SIG-M5 (cell line): ENCODE data around the gene ME1.
"Not testable (repeated sequence)": the region's sequence is repeated elsewhere in the genome, so short reads cannot be mapped to it uniquely, and the experiment has no call there.

Experiments used
- DNase-seq: peaks from one replicate; lab custom pipeline; 2025; lab: John Stamatoyannopoulos, UW

Gene ME1

DNA sequence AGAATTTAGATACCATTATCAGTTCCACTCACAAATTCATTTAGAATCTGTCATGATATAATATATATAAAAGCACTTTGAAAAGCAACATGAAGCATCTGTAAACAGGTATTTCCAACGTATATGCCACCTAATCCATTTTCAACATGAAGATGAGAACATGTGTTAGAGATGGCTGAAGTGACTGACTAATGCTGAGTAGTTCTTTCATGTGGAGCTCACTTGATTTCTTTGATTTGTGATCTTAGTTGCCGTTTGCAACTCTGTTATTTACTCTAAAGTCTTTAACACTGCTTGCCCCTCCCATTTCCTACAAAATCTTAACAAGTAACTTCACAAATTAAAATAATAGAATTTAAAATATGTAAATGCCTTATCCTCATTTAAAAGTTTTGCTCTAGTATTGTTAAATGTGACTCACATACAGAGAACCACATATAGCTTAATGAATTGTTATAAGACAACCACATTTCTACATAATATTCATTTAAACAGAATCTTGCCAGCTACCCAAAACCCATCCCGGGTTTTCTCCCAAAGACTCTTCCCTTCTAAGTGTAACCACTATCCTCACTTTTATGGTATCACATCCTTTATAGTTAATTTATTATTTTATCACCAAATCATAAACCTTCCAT is 78.3 kb downstream of the ME1 start:
- no peak for DNase-seq

- DNase-seq = no peak
Observed at GRCh38 chr6:83343121-83343520, 87.7 kb downstream of the ME1 start.

DNA sequence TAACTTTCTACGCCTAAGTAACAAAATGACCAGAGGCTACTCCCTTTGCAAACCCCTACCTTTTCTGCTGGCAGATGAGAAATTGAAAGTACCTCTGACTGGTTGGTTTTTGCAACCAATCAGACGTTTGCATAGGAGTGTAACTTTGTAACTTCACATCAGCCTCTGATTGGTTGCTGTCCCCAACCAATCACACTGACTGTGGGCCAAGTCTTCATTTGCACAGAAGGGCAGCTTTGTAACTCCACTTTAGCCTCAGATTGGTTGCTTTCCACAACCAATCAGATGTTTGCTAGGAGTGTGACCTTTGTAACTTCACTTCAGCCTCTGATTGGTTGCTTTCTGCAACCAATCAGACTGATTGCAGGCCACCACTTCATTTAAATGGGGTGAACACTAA is 89.1 kb downstream of the ME1 start:
- no peak for DNase-seq

GRCh38 chr6:83333916-83334315 is 96.9 kb downstream of the ME1 start:
- DNase-seq = not testable (repeated sequence)

GRCh38 chr6:83333500-83333899 is 97.4 kb downstream of the ME1 start:
- no peak for DNase-seq

DNA sequence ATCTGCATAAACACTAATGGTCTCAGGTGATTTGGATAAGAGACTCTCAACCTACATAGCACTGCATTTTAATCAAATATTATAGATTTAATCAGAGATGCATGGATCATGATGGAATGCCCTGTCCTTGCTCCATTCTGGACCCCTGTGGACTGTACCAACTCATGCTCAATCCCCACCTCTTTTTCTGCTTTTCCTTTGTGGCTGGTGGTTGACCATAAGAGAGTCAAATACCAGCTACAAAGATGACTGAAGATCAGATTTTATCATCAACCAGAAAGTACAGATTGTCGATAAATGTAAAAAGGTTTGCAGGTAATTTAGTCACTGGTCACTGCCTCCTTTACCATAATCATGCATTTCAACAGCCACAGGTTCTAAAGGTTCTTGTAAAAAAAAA is 116.2 kb downstream of the ME1 start:
- no peak for DNase-seq

GRCh38 chr6:83313882-83314281 is 117.0 kb downstream of the ME1 start:
- DNase-seq = no peak

- no peak for DNase-seq
Observed at GRCh38 chr6:83311231-83311630, 119.6 kb downstream of the ME1 start.

- DNase-seq = no peak
Observed at GRCh38 chr6:83310046-83310445, 120.8 kb downstream of the ME1 start.

GRCh38 chr6:83309344-83309743 is 121.5 kb downstream of the ME1 start:
- no peak for DNase-seq

DNA sequence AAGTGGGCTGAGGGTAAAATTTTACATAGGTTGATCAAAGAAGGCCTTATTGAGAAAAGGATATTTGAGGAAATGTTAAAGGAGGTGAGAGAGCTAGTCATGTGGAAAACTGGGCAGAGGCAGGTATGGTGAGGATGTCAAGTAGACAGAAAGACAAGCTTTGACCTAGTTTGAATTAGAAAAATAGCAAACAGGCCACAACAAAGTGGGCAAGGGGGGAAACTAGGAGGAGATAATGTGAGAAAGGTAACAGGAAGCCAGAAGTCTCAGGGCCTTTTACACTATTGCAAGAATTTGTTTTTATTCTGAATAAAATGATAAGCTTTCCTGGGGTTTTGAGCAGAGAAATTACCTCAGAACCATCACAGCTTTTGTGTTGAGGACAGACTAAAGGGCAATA is 122.0 kb downstream of the ME1 start:
- DNase-seq = no peak

DNA sequence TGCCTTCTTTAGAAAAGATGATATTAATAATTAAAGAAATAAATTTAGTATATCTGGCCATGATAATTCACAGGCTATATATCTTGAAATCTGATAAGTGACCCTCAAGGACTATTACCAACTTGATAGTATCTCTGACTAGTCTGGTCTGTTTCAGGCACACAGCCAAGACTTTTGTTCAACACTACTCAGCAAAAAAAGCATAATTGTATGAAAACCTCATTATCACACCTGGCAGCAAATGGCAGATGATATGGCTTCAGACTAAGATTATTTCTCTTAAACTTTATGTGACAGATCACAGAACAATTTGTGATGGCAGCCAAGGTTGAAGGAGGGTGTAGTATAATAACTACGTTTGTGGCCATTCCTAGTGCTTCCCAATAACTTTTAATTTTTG is 123.0 kb downstream of the ME1 start:
- DNase-seq = no peak

DNA sequence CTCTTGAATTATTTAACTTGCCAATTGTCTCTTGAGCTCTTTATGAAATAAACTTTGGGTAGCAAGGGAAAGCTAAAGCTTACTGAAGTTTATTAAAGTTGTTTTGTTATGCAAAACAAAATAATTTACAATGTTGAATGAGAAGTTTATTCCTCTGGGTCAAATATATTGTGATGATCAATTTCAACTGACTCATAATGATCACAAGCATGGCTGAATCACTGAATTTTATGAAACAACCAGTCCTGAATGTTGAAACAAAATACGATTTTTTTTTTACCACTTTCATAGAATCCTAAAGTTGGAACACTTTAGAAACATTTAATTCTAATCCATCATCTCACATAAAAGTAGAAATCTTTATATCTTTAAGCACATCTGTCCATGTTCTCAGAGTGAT is 127.4 kb downstream of the ME1 start:
- no peak for DNase-seq

GRCh38 chr6:83294676-83295075 is 136.2 kb downstream of the ME1 start:
- DNase-seq = no peak

DNA sequence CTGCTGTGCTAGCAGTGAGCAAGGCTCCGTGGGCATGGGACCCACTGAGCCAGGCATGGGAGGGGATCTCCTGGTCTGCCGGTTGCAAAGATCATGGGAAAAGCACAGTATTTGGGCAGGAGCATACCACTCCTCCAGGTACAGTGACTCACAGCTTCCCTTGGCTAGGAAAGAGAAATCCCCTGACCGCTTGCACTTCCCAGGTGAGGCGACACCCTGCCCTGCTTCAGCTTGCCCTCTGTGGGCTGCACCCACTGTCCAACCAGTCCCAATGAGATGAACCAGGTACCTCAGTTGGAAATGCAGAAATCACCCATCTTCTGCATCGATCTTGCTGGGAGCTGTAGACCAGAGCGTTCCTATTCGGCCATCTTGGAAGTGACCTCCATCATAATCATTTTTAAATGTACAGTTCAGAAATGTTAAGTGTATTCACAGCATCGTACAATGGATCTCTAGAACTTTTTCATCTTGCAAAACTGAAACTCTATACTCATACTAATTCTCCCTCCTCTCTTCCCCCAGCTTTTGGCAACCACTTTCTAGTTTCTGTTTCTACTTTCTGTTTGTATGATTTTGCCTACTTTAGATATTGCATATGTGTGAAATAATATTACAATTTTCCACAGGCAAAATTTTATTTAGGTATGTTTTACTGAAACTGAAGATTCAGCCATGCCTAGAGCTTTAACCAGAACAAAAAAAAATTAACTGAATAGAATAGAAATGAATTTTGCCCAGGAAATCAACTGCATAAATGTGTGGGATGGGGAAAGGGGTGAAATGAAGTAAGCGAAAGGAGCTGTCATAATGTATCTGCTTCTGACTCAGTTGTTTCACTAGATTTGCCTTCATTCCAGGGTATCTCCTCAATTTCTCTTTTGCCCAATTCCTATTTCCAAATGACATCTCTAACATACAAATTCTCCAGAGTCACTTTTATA is 137.7 kb downstream of the ME1 start:
- no peak for DNase-seq

DNA sequence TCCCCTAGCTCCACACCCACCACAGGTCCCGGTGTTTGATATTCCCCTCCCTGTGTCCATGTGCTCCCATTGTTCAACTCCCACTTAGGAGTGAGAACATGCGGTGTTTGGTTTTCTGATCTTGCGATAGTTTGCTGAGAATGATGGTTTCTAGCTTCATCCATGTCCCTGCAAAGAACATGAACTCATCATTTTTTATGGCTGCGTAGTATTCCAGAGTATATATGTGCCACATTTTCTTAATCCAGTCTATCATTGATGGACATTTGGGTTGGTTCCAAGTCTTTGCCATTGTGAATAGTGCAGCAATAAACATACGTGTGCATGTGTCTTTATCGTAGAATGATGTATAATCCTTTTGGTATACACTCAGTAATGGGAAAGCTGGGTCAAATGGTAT is 143.6 kb downstream of the ME1 start:
- not testable (repeated sequence) for DNase-seq

GRCh38 chr6:83285917-83286316 is 144.9 kb downstream of the ME1 start:
- no peak for DNase-seq

DNA sequence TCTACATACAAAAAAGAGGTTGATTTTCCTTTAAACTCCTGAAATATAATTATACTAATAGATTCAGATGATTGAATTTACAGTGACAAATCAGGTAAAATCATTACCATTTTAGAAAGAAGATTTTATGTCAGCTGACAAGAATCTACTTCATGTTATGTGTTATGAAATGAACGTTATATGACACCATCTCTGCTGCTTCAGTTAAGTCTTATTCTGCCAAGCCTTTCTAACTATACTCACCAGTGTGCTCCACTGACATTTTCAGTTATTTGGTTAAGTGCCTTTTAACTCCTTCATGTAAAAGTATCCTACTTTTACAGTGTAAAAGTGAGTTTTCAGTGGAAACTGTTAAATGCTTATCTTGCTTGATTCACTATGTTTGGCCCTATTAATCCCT is 157.3 kb downstream of the ME1 start:
- no peak for DNase-seq

GRCh38 chr6:83270971-83271719 is 159.7 kb downstream of the ME1 start:
- no peak for DNase-seq

- no peak for DNase-seq
Observed at GRCh38 chr6:83265384-83265783, 165.5 kb downstream of the ME1 start.

- no peak for DNase-seq
Observed at GRCh38 chr6:83260577-83260976, 170.3 kb downstream of the ME1 start.

DNA sequence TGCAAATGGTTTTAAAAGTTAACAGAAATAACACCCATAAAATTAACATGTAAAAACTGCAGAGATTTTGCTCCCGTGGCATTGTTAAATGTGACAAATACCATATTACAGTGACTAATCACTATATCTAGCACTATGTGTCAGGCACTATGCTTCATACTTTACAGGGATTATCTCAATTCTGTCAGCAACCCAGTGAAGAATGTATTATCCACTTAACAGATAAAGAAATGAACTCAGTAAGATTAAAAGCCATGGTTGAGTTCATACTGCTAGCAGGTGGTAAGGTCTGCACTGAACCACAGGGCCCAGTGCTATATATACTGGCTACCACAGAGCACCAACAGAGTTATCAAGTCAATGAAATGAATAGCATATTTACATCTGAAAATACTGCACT is 172.3 kb downstream of the ME1 start:
- DNase-seq = no peak

GRCh38 chr6:83257791-83258190 is 173.1 kb downstream of the ME1 start:
- no peak for DNase-seq
